H9 (cell line): Measurements from ENCODE around the gene TMEM109. TPM values are rescaled to one million over a fixed set of nuclear protein-coding genes. Genes with fewer than 3 reads are reported as not detected.

Experiments used
- DNase-seq: peaks from one replicate; pipeline ENCODE4 v3.0.0-alpha.2; 2017
- H2AFZ ChIP-seq: one replicate; pipeline ENCODE4 v1.6.1; 2013; ENCODE audit warnings: mild to moderate bottlenecking, low read length, control low read depth, moderate library complexity
- H2AK5ac ChIP-seq: 2 replicates; pipeline ENCODE4 v1.6.1; 2013; ENCODE audit warnings: low read length, control low read depth, mixed read lengths; ENCODE audit not compliant: insufficient read length
- H2BK120ac ChIP-seq: one replicate; pipeline ENCODE4 v1.6.1; 2013; ENCODE audit warnings: low read depth, mild to moderate bottlenecking, low read length, control low read depth, inconsistent platforms; ENCODE audit not compliant: poor library complexity, severe bottlenecking
- H2BK12ac ChIP-seq: 2 replicates; pipeline ENCODE4 v1.6.1; 2013; ENCODE audit warnings: low read length, control low read depth, mixed read lengths, low read depth; ENCODE audit not compliant: insufficient read length
- H2BK15ac ChIP-seq: 2 replicates; pipeline ENCODE4 v1.6.1; 2013; ENCODE audit warnings: low read depth, low read length, control low read depth
- H2BK20ac ChIP-seq: one replicate; pipeline ENCODE4 v1.6.1; 2013; ENCODE audit warnings: low read depth, mild to moderate bottlenecking, low read length, control low read depth, inconsistent platforms; ENCODE audit not compliant: poor library complexity, severe bottlenecking
- H2BK5ac ChIP-seq: 2 replicates; pipeline ENCODE4 v1.6.1; 2013; ENCODE audit warnings: low read length, control low read depth, mixed read lengths; ENCODE audit not compliant: insufficient read length
- H3K14ac ChIP-seq: 2 replicates; pipeline ENCODE4 v1.6.1; 2013; ENCODE audit warnings: low read length, control low read depth; ENCODE audit not compliant: insufficient read depth
- H3K18ac ChIP-seq: 2 replicates; pipeline ENCODE4 v1.6.1; 2013; ENCODE audit warnings: low read depth, mild to moderate bottlenecking, mixed read lengths, low read length, control low read depth; ENCODE audit not compliant: insufficient read length
- H3K23ac ChIP-seq: 2 replicates; pipeline ENCODE4 v1.6.1; 2013; ENCODE audit warnings: low read length, control low read depth, mixed read lengths, low read depth; ENCODE audit not compliant: insufficient read length
- H3K23me2 ChIP-seq: 2 replicates; pipeline ENCODE4 v1.6.1; 2013; ENCODE audit warnings: low read depth, mild to moderate bottlenecking, mixed read lengths, low read length, control low read depth; ENCODE audit not compliant: insufficient read length, poor library complexity, severe bottlenecking
- H3K27ac ChIP-seq: 2 replicates; pipeline ENCODE4 v1.5.1; 2013; ENCODE audit warnings: low read length, control low read depth, mixed read lengths, low read depth; ENCODE audit not compliant: insufficient read length
- H3K27me3 ChIP-seq: 2 replicates; pipeline ENCODE4 v1.6.1; 2013; ENCODE audit warnings: low read length, control low read depth, inconsistent platforms; ENCODE audit not compliant: insufficient read depth
- H3K4ac ChIP-seq: 2 replicates; pipeline ENCODE4 v1.6.1; 2013; ENCODE audit warnings: low read depth, mild to moderate bottlenecking, control low read depth, inconsistent platforms, low read length, moderate library complexity
- H3K4me1 ChIP-seq: 2 replicates; pipeline ENCODE4 v1.6.1; 2013; ENCODE audit warnings: low read length, control low read depth, inconsistent platforms; ENCODE audit not compliant: insufficient read depth
- H3K4me2 ChIP-seq: 2 replicates; pipeline ENCODE4 v1.6.1; 2013; ENCODE audit warnings: low read length, control low read depth, mixed read lengths; ENCODE audit not compliant: insufficient read length, insufficient read depth
- H3K56ac ChIP-seq: 2 replicates; pipeline ENCODE4 v1.6.1; 2013; ENCODE audit warnings: low read depth, mild to moderate bottlenecking, mixed read lengths, low read length, control low read depth; ENCODE audit not compliant: insufficient read length
- H3K79me1 ChIP-seq: 2 replicates; pipeline ENCODE4 v1.6.1; 2013; ENCODE audit warnings: low read depth, mild to moderate bottlenecking, moderate library complexity, low read length, control low read depth, inconsistent platforms; ENCODE audit not compliant: insufficient read depth, poor library complexity, severe bottlenecking
- H3K79me2 ChIP-seq: 2 replicates; pipeline ENCODE4 v1.6.1; 2013; ENCODE audit warnings: low read length, control low read depth, inconsistent platforms; ENCODE audit not compliant: insufficient read depth
- H3K9ac ChIP-seq: 2 replicates; pipeline ENCODE4 v1.6.1; 2013; ENCODE audit warnings: low read length, control low read depth, mixed read lengths; ENCODE audit not compliant: insufficient read length; ENCODE audit errors: extremely low read depth
- H3K9me3 ChIP-seq: one replicate; pipeline ENCODE4 v1.6.1; 2013; ENCODE audit warnings: low read depth, low read length, inconsistent platforms; ENCODE audit not compliant: control insufficient read depth
- H3T11ph ChIP-seq: one replicate; pipeline ENCODE4 v1.6.1; 2013; ENCODE audit warnings: mild to moderate bottlenecking, low read length, control low read depth, inconsistent platforms
- H4K20me1 ChIP-seq: one replicate; pipeline ENCODE4 v1.6.1; 2013; ENCODE audit not compliant: control insufficient read depth, insufficient read length, insufficient read depth
- H4K5ac ChIP-seq: 2 replicates; pipeline ENCODE4 v1.6.1; 2013; ENCODE audit warnings: low read depth, mild to moderate bottlenecking, mixed read lengths, low read length, control low read depth; ENCODE audit not compliant: insufficient read length
- H4K8ac ChIP-seq: replicated peaks from 2 replicates; pipeline ENCODE4 v1.6.1; 2013; ENCODE audit warnings: low read length, control low read depth, mixed read lengths, low read depth; ENCODE audit not compliant: insufficient read length
- H4K91ac ChIP-seq: 2 replicates; pipeline ENCODE4 v1.6.1; 2013; ENCODE audit warnings: low read depth, mild to moderate bottlenecking, moderate library complexity, mixed read lengths, low read length, control low read depth; ENCODE audit not compliant: insufficient read length
- H3K27ac Mint-ChIP-seq, 3 experiments: 2 replicates in 2 of 3; 3 replicates in 1 of 3; pipeline ENCODE4 v1.8.0; 2020 to 2021; ENCODE audit warnings: mixed read lengths in 3 of 3, mild to moderate bottlenecking in 1 of 3, moderate library complexity in 1 of 3
- H3K27me3 Mint-ChIP-seq: 2 replicates; pipeline ENCODE4 v1.8.0; 2021; ENCODE audit warnings: low read depth, mild to moderate bottlenecking, moderate library complexity, mixed read lengths
- H3K36me3 Mint-ChIP-seq, 3 experiments: 2 replicates in 2 of 3; 3 replicates in 1 of 3; pipeline ENCODE4 v1.8.0; 2020 to 2021; ENCODE audit warnings: low read depth in 3 of 3, mixed read lengths in 3 of 3; ENCODE audit not compliant: insufficient read depth in 1 of 3
- H3K4me1 Mint-ChIP-seq, 2 experiments: 2 replicates each; pipeline ENCODE4 v1.8.0; 2020; ENCODE audit warnings: mixed read lengths in 2 of 2
- H3K4me3 Mint-ChIP-seq, 2 experiments: 2 replicates in 1 of 2; 3 replicates in 1 of 2; pipeline ENCODE4 v1.8.0; 2020 to 2021; ENCODE audit warnings: mild to moderate bottlenecking in 2 of 2, mixed read lengths in 2 of 2, moderate library complexity in 1 of 2
- H3K9me3 Mint-ChIP-seq, 2 experiments: 2 replicates in 1 of 2; 3 replicates in 1 of 2; pipeline ENCODE4 v1.8.0; 2020; ENCODE audit warnings: mild to moderate bottlenecking in 2 of 2, mixed read lengths in 2 of 2, moderate library complexity in 1 of 2
- CTCF ChIP-seq: fragments of 200-600 bp; sonication (generic); conservative IDR thresholded peaks from 3 replicates; pipeline ENCODE4 v1.8.0; 2021; ENCODE audit warnings: antibody characterized with exemption, mild to moderate bottlenecking
- WGBS: extraction: QIAGEN DNeasy Blood & Tissue Kit; methylation state at CpG from one replicate; pipeline ENCODE4 v1.1.7; 2013; ENCODE audit warnings: missing lambda C conversion rate, low lambda C conversion rate, mixed read lengths; ENCODE audit not compliant: insufficient read length; ENCODE audit errors: extremely low coverage; 5-methylcytosine and 5-hydroxymethylcytosine counted together
- total RNA-seq: library from RNA; stranded (reverse); gene quantifications from 2 replicates; pipeline ENCODE4 v1.2.1, GENCODE V29; 2021

Gene TMEM109
- total RNA-seq, 1 experiment from 2014 or later, result 38.0 TPM

- no peak overlapping the region for H3K9ac ChIP-seq
- no peak for TF ChIP-seq CTCF
- no peak overlapping the region for H3K4me2 ChIP-seq
- no peak overlapping the region for H2BK120ac ChIP-seq
- Mint-ChIP-seq H3K4me3 (no peak overlapping the region), H3K27ac (no peak overlapping the region; a peak in 1 of 7 replicates), H3K36me3 (peaks cover 12 to 42% (median 42%) of the 10 kb centered on the region in 3 experiments; a peak in 6 of 7 replicates), H3K27me3 (peaks cover under 1% of the 10 kb centered on the region), H3K9me3 (no peaks in the 10 kb centered on the region), H3K4me1 (peaks cover 13 to 19% of the 10 kb centered on the region in 2 experiments)
- H3T11ph ChIP-seq, result no peak overlapping the region
- H4K20me1 ChIP-seq, result no peaks in the 10 kb centered on the region
- H3K4me1 ChIP-seq, result no peaks in the 10 kb centered on the region
- no peak overlapping the region for H3K23ac ChIP-seq
- no CpG with 5 or more reads among the region's 21 CpGs for WGBS
- no peak overlapping the region for H3K56ac ChIP-seq
- no peaks in the 10 kb centered on the region for H3K79me2 ChIP-seq
- no peak overlapping the region for H2BK5ac ChIP-seq
- no peak overlapping the region for H2BK12ac ChIP-seq
- H3K27ac ChIP-seq, result no peak overlapping the region
- H3K18ac ChIP-seq, result no peak overlapping the region
- no peaks in the 10 kb centered on the region for H3K9me3 ChIP-seq
- no peak overlapping the region for H2BK15ac ChIP-seq
- H4K91ac ChIP-seq, result no peak overlapping the region
- H4K5ac ChIP-seq, result no peak overlapping the region
- no peak overlapping the region for H4K8ac ChIP-seq
- no peak for DNase-seq
- H2AK5ac ChIP-seq, result no peak overlapping the region
- no peak overlapping the region for H3K4ac ChIP-seq
- H2AFZ ChIP-seq, result no peak overlapping the region
- no peaks in the 10 kb centered on the region for H3K79me1 ChIP-seq
- H3K27me3 ChIP-seq, result no peaks in the 10 kb centered on the region
- H2BK20ac ChIP-seq, result no peak overlapping the region
- no peaks in the 10 kb centered on the region for H3K23me2 ChIP-seq
- H3K14ac ChIP-seq, result no peak overlapping the region; the same call in 1 of the 2 replicates
Observed at GRCh38 chr11:60934790-60935605, 21.0 kb downstream of the TMEM109 start.
